Upper lobe of left lung (tissue), 4 donors: Measurements from ENCODE around the gene ZFHX3.

Experiments used
- CTCF ChIP-seq, 6 experiments: fragments of 450-650 bp in 4 of 6; fragments of 200-600 bp in 2 of 6; sonication (generic) in 2 of 6; IDR thresholded peaks; one replicate each; pipeline ENCODE4 v1.5.1; 2016 to 2019; ENCODE audit warnings: antibody characterized with exemption in 6 of 6
- POLR2A ChIP-seq, 4 donors: fragments of 450-650 bp; IDR thresholded peaks; one replicate each; pipeline ENCODE4 v1.5.1; 2016 to 2017; ENCODE audit warnings: antibody characterized with exemption in 4 of 4, mild to moderate bottlenecking in 2 of 4
- POLR2AphosphoS5 ChIP-seq, 2 donors: sonication (generic); formaldehyde crosslinking; IDR thresholded peaks; one replicate each; pipeline ENCODE4 v1.5.1; 2017; ENCODE audit warnings: antibody characterized with exemption in 2 of 2

DNA sequence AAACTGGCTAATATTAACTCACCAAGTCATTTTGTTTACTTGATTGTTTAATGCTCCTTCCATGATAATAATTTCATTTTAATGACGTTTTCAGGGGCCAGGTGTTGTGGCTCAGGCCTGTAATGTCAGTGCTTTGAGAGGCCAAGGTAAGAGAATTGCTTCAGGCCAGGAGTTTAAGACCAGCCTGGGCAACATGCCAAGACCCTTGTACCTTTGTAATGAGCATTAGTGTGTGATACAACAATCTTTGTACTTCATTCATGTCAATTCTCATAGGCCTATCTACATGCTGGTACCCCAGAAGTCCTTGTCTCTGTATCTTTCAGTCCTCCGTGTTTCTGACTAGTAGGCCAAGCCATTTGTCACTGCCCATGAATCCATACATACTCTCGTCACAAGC is 296.9 kb downstream of the ZFHX3 start:
- TF ChIP-seq POLR2A (IDR thresholded peaks at IDR 0.05) = no peak
- no peak for TF ChIP-seq CTCF (IDR thresholded peaks at IDR 0.05)
- TF ChIP-seq POLR2AphosphoS5 (IDR thresholded peaks at IDR 0.05) = no peak
